Mammary epithelial cell (primary cell): ENCODE data around the gene GCH1.

Experiments
- CTCF ChIP-seq, 2 donors: IDR thresholded peaks in 1 of 2; conservative IDR thresholded peaks in 1 of 2; 2 replicates each; pipeline ENCODE4 v1.5.1; 2011 to 2012; ENCODE audit warnings: inconsistent platforms in 2 of 2, low read length in 2 of 2, mild to moderate bottlenecking in 2 of 2, control low read depth in 1 of 2, low read depth in 1 of 2; ENCODE audit not compliant: insufficient read depth in 1 of 2; ENCODE audit errors: extremely low read depth in 1 of 2
- EZH2 ChIP-seq: IDR thresholded peaks from 2 replicates; pipeline ENCODE4 v1.6.1; 2012; ENCODE audit warnings: low read length, inconsistent platforms, borderline replicate concordance

GRCh38 chr14:54809767-54810166 is 92.9 kb downstream of the GCH1 start:
- TF ChIP-seq EZH2 (no peak), CTCF (conservative IDR thresholded peaks at IDR 0.05 in 1 of 2, IDR thresholded peaks at IDR 0.05 in 1 of 2; ENCODE audit: extremely low read depth in 1 of 2, insufficient read depth in 1 of 2, low read depth in 1 of 2, low read length in 2 of 2) (no peak)
